Tibial nerve (tissue), 4 donors: ENCODE data around the gene ZNF740.

ENCODE experiments used
- EP300 ChIP-seq, 2 donors: sonication (generic); formaldehyde crosslinking; IDR thresholded peaks; one replicate each; pipeline ENCODE4 v1.6.1; 2017; ENCODE audit warnings: antibody characterized with exemption in 2 of 2, mild to moderate bottlenecking in 1 of 2
- TF ChIP-seq, protein P1 (sequence below), 5 experiments: fragments of 200-600 bp in 3 of 5; fragments of 450-650 bp in 2 of 5; sonication (generic) in 3 of 5; IDR thresholded peaks; one replicate each; pipeline ENCODE4 v1.5.1; 2016 to 2019; ENCODE audit warnings: antibody characterized with exemption in 5 of 5, mild to moderate bottlenecking in 3 of 5, moderate library complexity in 2 of 5

DNA sequence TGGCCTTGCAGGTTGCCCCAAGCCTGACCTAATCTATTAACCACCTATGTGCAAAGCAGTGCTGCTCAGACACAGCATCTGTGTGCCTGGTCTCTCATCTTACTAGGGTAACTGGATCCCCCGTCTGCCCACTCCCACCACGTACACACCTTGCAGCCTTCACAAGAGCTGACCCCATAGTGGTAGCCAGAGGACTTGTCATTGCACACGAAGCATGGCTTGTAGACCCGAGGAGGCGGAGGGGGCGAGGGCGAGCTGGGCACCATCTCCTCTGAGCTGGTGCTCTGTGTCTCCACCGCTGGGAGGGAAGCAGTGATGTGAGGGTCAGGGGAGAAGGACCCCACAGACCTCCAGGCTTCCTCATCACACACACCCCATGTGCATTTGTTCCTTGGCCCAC is 35.0 kb downstream of the ZNF740 start:
- TF ChIP-seq, protein P1, sequence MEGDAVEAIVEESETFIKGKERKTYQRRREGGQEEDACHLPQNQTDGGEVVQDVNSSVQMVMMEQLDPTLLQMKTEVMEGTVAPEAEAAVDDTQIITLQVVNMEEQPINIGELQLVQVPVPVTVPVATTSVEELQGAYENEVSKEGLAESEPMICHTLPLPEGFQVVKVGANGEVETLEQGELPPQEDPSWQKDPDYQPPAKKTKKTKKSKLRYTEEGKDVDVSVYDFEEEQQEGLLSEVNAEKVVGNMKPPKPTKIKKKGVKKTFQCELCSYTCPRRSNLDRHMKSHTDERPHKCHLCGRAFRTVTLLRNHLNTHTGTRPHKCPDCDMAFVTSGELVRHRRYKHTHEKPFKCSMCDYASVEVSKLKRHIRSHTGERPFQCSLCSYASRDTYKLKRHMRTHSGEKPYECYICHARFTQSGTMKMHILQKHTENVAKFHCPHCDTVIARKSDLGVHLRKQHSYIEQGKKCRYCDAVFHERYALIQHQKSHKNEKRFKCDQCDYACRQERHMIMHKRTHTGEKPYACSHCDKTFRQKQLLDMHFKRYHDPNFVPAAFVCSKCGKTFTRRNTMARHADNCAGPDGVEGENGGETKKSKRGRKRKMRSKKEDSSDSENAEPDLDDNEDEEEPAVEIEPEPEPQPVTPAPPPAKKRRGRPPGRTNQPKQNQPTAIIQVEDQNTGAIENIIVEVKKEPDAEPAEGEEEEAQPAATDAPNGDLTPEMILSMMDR (IDR thresholded peaks at IDR 0.05): no peak
- TF ChIP-seq EP300 (IDR thresholded peaks at IDR 0.05): no peak
